Fibroblast of skin of abdomen (primary cell): ENCODE measurements around the gene TUBGCP5.

Source experiments
- DNase-seq: peaks from one replicate; pipeline ENCODE4 v3.0.0-alpha.2; 2013

The TUBGCP5 gene

DNA sequence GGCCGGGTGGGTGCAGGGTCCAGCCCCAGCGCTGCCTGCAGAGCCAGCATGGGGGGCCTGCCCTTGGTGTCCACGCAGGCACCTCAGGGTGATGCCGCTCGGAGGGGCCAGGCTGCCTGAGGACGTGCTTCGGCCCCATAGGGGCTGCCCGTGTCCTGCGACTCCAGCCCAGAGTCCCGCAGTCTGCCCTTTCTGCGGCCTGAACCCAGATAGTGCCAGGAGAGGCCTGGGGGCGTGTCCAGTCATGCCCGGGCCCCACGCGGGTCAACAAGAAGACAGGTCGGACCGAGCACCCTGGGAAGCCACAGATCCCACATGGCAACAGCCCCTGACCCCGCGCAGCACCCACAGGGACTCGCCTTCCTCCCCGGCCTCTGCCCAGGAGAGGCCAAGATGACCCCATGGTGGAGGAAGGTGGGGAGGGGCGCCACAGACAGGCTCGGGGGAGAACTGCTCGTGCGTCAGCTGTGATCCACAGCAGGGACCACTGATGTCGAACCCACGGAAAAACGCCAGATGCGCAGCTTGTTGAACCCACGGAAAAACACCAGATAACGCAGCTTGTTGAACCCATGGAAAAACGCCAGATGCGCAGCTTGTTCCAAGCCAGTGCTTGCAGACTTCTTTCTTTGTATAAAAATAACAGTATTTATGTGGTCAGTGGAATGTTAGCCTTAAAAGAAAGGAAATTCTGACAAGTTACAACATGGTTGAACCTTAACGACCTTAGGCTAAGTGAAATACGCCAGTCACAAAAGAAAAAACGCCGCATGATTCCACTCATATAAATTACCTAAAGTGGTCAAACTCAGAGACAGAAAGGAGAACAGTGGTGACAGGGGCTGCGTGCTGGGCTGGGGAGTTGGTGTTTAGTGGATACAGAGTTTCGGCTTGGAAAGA, 87.7 kb downstream of the TUBGCP5 start:
- DNase-seq = no peak

DNA sequence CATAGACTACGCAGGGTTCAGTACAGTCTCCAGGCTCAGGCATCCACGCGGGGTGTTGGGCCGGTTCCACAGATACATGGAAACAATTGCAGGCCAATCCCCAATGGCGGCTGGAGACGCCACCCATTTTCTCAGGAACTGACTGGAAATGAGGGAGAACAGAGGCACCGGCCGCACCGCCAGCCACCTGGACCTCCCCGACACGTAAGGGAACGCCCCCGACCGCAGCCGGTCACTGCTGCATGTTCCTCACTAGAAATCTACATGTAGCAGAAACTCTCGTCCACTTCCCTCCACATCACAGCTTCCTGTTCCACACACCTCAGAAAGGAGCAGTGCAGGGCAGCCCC, 88.4 kb downstream of the TUBGCP5 start:
- no peak for DNase-seq

DNA sequence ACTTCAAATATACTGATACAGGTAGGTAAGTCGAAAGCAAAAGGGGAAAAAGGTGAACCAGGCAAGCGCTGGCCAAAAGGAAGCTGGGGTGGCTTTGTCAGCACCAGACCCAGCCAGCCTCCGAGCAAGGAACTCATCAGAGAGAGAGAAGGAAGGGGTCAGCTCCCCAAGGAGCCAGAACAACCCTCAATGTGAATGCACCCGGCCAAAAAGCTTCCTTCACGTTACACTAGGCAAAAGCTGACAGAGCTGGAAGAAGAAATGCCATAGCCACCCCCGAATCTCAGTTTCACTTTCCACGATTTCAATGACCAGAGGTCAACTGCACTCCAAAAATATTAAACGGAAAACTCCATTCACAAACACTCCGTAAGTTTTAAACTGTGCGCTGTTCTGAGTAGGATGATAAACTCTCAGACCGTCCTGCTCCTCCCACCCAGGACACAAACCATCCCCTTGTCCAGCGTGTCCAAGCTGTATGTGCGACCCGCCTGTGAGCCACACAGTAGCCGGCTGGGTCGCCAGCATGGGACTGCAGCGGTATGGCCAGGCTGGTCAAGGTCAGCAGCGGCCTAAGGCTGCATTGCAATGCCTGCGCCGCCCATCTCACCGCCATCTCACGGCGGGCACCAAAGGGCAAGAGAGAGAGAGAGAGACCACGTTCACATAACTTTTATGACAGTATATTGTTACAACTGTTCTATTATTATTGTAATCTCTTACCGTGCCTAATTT, 88.9 kb downstream of the TUBGCP5 start:
- no peak for DNase-seq
